Chondrocyte (in vitro differentiated cells): Measurements from ENCODE around the gene GK. TPM values are rescaled to one million over a fixed set of nuclear protein-coding genes. Genes with fewer than 3 reads are reported as not detected.

ENCODE experiments used
- DNase-seq: peaks from one replicate; pipeline ENCODE4 v3.0.0; 2021; ENCODE audit warnings: mixed read lengths, low spot score
- H3K27ac Mint-ChIP-seq: one replicate; pipeline ENCODE4 v1.8.0; 2021; ENCODE audit warnings: mild to moderate bottlenecking, moderate library complexity, mixed read lengths; ENCODE audit not compliant: unreplicated experiment
- H3K27me3 Mint-ChIP-seq: 2 replicates; pipeline ENCODE4 v1.8.0; 2021; ENCODE audit warnings: low read depth, mixed read lengths
- H3K36me3 Mint-ChIP-seq: 2 replicates; pipeline ENCODE4 v1.8.0; 2021; ENCODE audit warnings: low read depth, mixed read lengths
- H3K4me1 Mint-ChIP-seq: 2 replicates; pipeline ENCODE4 v1.8.0; 2021; ENCODE audit warnings: low read depth, mild to moderate bottlenecking, mixed read lengths
- H3K4me3 Mint-ChIP-seq: one replicate; pipeline ENCODE4 v1.8.0; 2021; ENCODE audit warnings: mild to moderate bottlenecking, moderate library complexity, mixed read lengths; ENCODE audit not compliant: unreplicated experiment
- H3K9me3 Mint-ChIP-seq: 2 replicates; pipeline ENCODE4 v1.8.0; 2021; ENCODE audit warnings: low read depth, mixed read lengths
- total RNA-seq: library from RNA; stranded (reverse); gene quantifications from 3 replicates; pipeline ENCODE4 v1.2.1, GENCODE V29; 2021
- TF ChIP-seq, protein P1 (sequence below): fragments of 200-600 bp; sonication (generic); IDR thresholded peaks from 2 replicates; pipeline ENCODE4 v1.5.0; 2021; ENCODE audit warnings: antibody characterized with exemption, mild to moderate bottlenecking, moderate library complexity

The GK gene
- total RNA-seq, 1 donor from 2014 or later = 3.4 TPM

DNA sequence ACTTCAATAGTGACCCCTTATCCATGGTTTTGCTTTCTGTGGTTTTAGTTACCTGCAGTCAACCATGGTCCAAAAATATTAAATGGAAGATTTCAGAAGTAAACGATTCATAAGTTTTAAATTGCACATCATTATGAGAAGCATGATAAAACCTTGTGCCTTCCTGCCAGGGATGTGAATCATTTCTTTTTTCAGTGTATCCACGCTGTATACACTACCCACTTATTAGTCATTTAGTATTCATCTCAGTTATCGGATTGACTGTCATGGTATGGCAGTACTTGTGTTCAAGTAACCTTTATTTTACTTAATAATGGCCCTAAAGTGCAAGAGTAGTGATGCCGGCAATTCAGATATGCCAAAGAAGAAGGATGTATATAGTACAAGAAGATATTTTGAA lies 38.0 kb upstream of the GK start:
- Mint-ChIP-seq H3K27ac (no peak overlapping the region), H3K4me3 (no peak overlapping the region), H3K27me3 (no peaks in the 10 kb centered on the region), H3K36me3 (no peaks in the 10 kb centered on the region), H3K4me1 (peaks cover 4% of the 10 kb centered on the region), H3K9me3 (peaks cover 14% of the 10 kb centered on the region)
- TF ChIP-seq, protein P1, sequence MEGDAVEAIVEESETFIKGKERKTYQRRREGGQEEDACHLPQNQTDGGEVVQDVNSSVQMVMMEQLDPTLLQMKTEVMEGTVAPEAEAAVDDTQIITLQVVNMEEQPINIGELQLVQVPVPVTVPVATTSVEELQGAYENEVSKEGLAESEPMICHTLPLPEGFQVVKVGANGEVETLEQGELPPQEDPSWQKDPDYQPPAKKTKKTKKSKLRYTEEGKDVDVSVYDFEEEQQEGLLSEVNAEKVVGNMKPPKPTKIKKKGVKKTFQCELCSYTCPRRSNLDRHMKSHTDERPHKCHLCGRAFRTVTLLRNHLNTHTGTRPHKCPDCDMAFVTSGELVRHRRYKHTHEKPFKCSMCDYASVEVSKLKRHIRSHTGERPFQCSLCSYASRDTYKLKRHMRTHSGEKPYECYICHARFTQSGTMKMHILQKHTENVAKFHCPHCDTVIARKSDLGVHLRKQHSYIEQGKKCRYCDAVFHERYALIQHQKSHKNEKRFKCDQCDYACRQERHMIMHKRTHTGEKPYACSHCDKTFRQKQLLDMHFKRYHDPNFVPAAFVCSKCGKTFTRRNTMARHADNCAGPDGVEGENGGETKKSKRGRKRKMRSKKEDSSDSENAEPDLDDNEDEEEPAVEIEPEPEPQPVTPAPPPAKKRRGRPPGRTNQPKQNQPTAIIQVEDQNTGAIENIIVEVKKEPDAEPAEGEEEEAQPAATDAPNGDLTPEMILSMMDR = no peak
- no peak for DNase-seq

DNA sequence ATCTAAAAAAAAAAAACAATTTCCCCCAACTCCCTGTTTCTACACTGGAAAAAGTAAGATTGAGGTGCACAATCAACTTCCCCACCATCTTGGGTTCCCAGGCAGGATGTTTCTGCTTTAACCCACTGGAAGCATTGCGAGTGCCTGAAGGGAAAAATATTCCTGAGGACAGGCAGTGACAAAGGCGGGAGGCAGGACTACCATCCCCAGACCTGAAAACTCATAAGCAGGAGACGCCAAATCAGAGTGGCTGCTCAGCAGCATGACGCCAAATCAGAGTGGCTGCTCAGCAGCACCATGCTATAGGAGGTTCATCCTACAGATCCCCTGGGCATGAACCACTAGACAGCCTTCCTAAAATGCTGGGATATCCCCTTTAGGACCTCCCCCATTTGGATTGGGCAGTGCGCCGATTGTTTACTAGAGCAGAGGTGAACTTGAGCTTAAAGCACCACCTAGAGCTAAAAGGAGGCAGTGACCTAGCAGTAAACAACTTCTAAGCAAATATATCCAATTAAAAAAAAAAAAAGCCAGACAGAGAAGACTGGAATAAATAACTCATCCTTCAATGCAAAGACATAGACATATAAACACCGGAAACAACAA lies 35.0 kb upstream of the GK start:
- Mint-ChIP-seq H3K4me3 (no peak overlapping the region), H3K9me3 (peaks cover 31% of the 10 kb centered on the region), H3K36me3 (peaks cover 2% of the 10 kb centered on the region), H3K27me3 (no peaks in the 10 kb centered on the region), H3K4me1 (peaks cover 6% of the 10 kb centered on the region), H3K27ac (no peak overlapping the region)
- DNase-seq = no peak
- TF ChIP-seq, protein P1 = no peak

DNA sequence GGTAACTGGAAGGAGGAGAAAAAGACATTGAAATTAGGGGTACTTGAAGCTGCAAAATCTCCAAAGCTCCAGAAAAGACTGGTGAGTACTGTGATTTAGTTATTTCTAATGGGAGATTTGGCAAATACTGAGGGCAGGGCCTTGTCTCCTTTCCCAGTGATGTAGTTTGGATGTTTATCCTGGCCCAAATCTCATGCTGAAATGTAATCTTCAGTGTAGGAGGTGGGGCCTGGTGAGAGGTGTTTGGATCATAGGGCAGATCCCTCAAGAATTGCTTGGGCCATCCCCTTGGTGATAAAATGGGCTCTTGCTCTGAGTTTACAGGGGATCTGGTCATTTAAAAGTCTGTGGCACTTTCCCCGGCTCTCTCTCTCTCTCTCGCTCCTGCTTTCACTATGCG lies 33.1 kb upstream of the GK start:
- H3K4me1 Mint-ChIP-seq = peaks cover 6% of the 10 kb centered on the region
- H3K36me3 Mint-ChIP-seq = peaks cover 2% of the 10 kb centered on the region
- no peaks in the 10 kb centered on the region for H3K27me3 Mint-ChIP-seq
- no peak overlapping the region for H3K4me3 Mint-ChIP-seq
- TF ChIP-seq, protein P1 = no peak
- H3K27ac Mint-ChIP-seq = peak overlapping the region; percentile 41
- H3K9me3 Mint-ChIP-seq = peaks cover 36% of the 10 kb centered on the region
- no peak for DNase-seq

DNA sequence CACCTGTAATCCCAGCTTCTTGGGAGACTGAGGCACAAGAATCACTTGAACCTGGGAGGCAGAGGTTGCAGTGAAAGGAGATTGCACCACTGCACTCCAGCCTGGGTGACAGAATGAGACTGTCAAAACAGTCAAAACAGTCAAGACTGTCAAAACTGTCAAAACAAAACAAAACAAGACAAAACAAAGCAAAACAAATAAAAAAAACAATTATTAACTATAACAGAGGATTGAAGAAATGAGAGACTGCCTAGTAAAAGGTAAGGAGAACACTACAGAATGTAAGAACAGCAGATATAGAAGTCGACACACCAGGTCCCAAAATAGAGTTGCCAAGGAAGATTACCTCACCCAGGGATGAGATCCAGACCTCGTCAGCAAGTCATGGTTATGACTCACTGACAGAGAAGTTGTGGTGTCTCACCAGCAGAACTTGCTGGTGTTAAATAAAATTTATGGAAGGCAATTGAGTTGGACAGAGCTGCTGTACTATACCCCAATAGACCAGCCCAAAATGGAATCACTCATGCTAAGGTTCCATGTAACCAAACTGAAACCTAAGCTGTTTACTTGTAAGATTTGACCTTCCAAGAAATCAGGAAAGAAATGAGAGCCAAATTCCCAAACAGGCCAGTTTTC lies 32.1 kb upstream of the GK start:
- DNase-seq = no peak
- Mint-ChIP-seq H3K4me3 (no peak overlapping the region), H3K4me1 (peaks cover 6% of the 10 kb centered on the region), H3K9me3 (peaks cover 33% of the 10 kb centered on the region), H3K27me3 (no peaks in the 10 kb centered on the region), H3K36me3 (peaks cover 2% of the 10 kb centered on the region), H3K27ac (peak overlapping the region; percentile 69)
- TF ChIP-seq, protein P1 = no peak

DNA sequence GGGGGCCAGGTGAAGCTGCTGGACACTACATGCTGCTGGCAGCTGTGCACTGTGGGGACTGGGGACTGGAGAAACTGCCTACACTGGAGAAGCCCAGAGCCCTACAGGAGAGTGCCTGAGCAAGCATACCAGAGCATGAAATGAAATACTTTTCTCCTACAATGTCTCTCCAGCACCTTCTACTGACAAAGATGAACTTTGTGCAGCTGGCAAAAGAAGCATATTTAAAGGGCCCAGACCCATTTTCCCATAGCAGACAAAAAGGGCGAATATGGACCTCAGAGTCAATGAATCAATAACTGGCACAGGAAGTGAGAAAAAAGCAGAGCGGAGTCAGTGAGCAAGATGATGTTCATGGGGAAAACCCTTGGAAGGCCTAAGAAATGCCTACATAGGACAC lies 30.9 kb upstream of the GK start:
- no peak overlapping the region for H3K4me3 Mint-ChIP-seq
- H3K36me3 Mint-ChIP-seq = peaks cover 2% of the 10 kb centered on the region
- no peak for DNase-seq
- peaks cover 23% of the 10 kb centered on the region for H3K9me3 Mint-ChIP-seq
- H3K27me3 Mint-ChIP-seq = no peaks in the 10 kb centered on the region
- TF ChIP-seq, protein P1 = no peak
- peaks cover 6% of the 10 kb centered on the region for H3K4me1 Mint-ChIP-seq
- H3K27ac Mint-ChIP-seq = no peak overlapping the region
